Natural killer cell treated with Interleukin-12 subunit alpha and Interleukin-12 subunit beta and Interleukin-15 and Interleukin-18, amount 100 ng/mL, for 72 hours (primary cell): ENCODE measurements around the gene PLEKHN1. TPM values are rescaled to one million over a fixed set of nuclear protein-coding genes. Genes with fewer than 3 reads are reported as not detected.
"Not testable (repeated sequence)": the region's sequence is repeated elsewhere in the genome, so short reads cannot be mapped to it uniquely, and the experiment has no call there.

Experiments
- ATAC-seq, 2 donors: fragments of 150-1000 bp; cut with Tn5 transposase in 1 of 2; sonication (Bioruptor Pico), chemical (Tn5 transposase) in 1 of 2; 2 replicates each; pipeline ENCODE4 v1.10.0; 2021
- DNase-seq: peaks from one replicate; pipeline ENCODE4 v3.0.0; 2022; ENCODE audit warnings: low spot score
- H3K27ac Mint-ChIP-seq, 2 donors: 1 replicate in 1 of 2; 2 replicates in 1 of 2; pipeline ENCODE4 v1.8.0; 2022; ENCODE audit warnings: mixed read lengths in 2 of 2, mild to moderate bottlenecking in 1 of 2, moderate library complexity in 1 of 2
- H3K27me3 Mint-ChIP-seq, 2 donors: 1 replicate in 1 of 2; 2 replicates in 1 of 2; pipeline ENCODE4 v1.8.0; 2022; ENCODE audit warnings: mixed read lengths in 2 of 2
- H3K36me3 Mint-ChIP-seq: one replicate; pipeline ENCODE4 v1.8.0; 2022; ENCODE audit warnings: mixed read lengths
- H3K4me1 Mint-ChIP-seq, 2 donors: 1 replicate in 1 of 2; 2 replicates in 1 of 2; pipeline ENCODE4 v1.8.0; 2022; ENCODE audit warnings: low read depth in 2 of 2, mixed read lengths in 2 of 2, mild to moderate bottlenecking in 1 of 2
- H3K4me3 Mint-ChIP-seq: one replicate; pipeline ENCODE4 v1.8.0; 2022; ENCODE audit warnings: mixed read lengths
- H3K9me3 Mint-ChIP-seq: 2 replicates; pipeline ENCODE4 v1.8.0; 2022; ENCODE audit warnings: mixed read lengths
- total RNA-seq, 2 donors: library from RNA; stranded (reverse); gene quantifications; one replicate each; pipeline ENCODE4 v1.2.3, GENCODE V29; 2022

Gene PLEKHN1
- total RNA-seq, 2 donors from 2014 or later, result 1.4 TPM

GRCh38 chr1:942864-943533, 23.3 kb upstream of the PLEKHN1 start:
- Mint-ChIP-seq H3K36me3 (no peaks in the 10 kb centered on the region), H3K4me1 (peaks cover 0 to 2% of the 10 kb centered on the region in 2 donors), H3K27ac (no peak overlapping the region), H3K9me3 (no peaks in the 10 kb centered on the region), H3K27me3 (peaks cover 0 to 6% of the 10 kb centered on the region in 2 donors), H3K4me3 (no peak overlapping the region)
- ATAC-seq (no peak), DNase-seq (no peak)

- peaks cover 0 to 6% of the 10 kb centered on the region in 2 donors for H3K27me3 Mint-ChIP-seq
- no peaks in the 10 kb centered on the region for H3K36me3 Mint-ChIP-seq
- H3K27ac Mint-ChIP-seq, result no peak overlapping the region
- DNase-seq, result no peak
- H3K4me1 Mint-ChIP-seq, result peaks cover 0 to 2% of the 10 kb centered on the region in 2 donors
- ATAC-seq, result no peak
- H3K4me3 Mint-ChIP-seq, result no peak overlapping the region
- H3K9me3 Mint-ChIP-seq, result no peaks in the 10 kb centered on the region
Observed at GRCh38 chr1:943545-944340, 22.5 kb upstream of the PLEKHN1 start.

GRCh38 chr1:944341-945325, 21.6 kb upstream of the PLEKHN1 start:
- no peak for ATAC-seq
- H3K9me3 Mint-ChIP-seq, result no peaks in the 10 kb centered on the region
- no peak overlapping the region for H3K27ac Mint-ChIP-seq
- DNase-seq, result no peak
- H3K27me3 Mint-ChIP-seq, result peaks cover 0 to 3% of the 10 kb centered on the region in 2 donors
- no peak overlapping the region for H3K4me3 Mint-ChIP-seq
- no peaks in the 10 kb centered on the region for H3K4me1 Mint-ChIP-seq
- H3K36me3 Mint-ChIP-seq, result no peaks in the 10 kb centered on the region

GRCh38 chr1:945688-946556, 20.4 kb upstream of the PLEKHN1 start:
- ATAC-seq (no peak), DNase-seq (no peak)
- H3K36me3 Mint-ChIP-seq, result no peaks in the 10 kb centered on the region

GRCh38 chr1:946811-947210, 19.5 kb upstream of the PLEKHN1 start:
- not testable (repeated sequence) for H3K27ac Mint-ChIP-seq, H3K4me1 Mint-ChIP-seq, DNase-seq, ATAC-seq, H3K27me3 Mint-ChIP-seq, H3K9me3 Mint-ChIP-seq, H3K36me3 Mint-ChIP-seq, H3K4me3 Mint-ChIP-seq

More at GRCh38 chr1:945688-946556, 20.4 kb upstream of the PLEKHN1 start:
- H3K9me3 Mint-ChIP-seq, result no peaks in the 10 kb centered on the region
- H3K27me3 Mint-ChIP-seq, result peaks cover 0 to 3% of the 10 kb centered on the region in 2 donors
- no peak overlapping the region for H3K4me3 Mint-ChIP-seq
- H3K4me1 Mint-ChIP-seq, result no peaks in the 10 kb centered on the region
- H3K27ac Mint-ChIP-seq, result no peak overlapping the region

- ATAC-seq, result no peak
Observed at GRCh38 chr1:947958-948357, 18.3 kb upstream of the PLEKHN1 start.

GRCh38 chr1:950268-950667, 16.0 kb upstream of the PLEKHN1 start:
- no peak overlapping the region for H3K27ac Mint-ChIP-seq
- no peak for ATAC-seq

More at GRCh38 chr1:947958-948357, 18.3 kb upstream of the PLEKHN1 start:
- no peak for DNase-seq
- Mint-ChIP-seq H3K36me3 (no peaks in the 10 kb centered on the region), H3K27ac (no peak overlapping the region), H3K9me3 (no peaks in the 10 kb centered on the region), H3K27me3 (no peaks in the 10 kb centered on the region), H3K4me1 (no peaks in the 10 kb centered on the region), H3K4me3 (no peak overlapping the region)

GRCh38 chr1:950881-951280, 15.4 kb upstream of the PLEKHN1 start:
- H3K27me3 Mint-ChIP-seq, result no peaks in the 10 kb centered on the region
- H3K36me3 Mint-ChIP-seq, result no peaks in the 10 kb centered on the region
- DNase-seq, result no peak
- H3K27ac Mint-ChIP-seq, result no peak overlapping the region
- no peak for ATAC-seq
- H3K4me1 Mint-ChIP-seq, result peaks cover 0 to 5% of the 10 kb centered on the region in 2 donors
- no peak overlapping the region for H3K4me3 Mint-ChIP-seq
- no peaks in the 10 kb centered on the region for H3K9me3 Mint-ChIP-seq

More at GRCh38 chr1:950268-950667, 16.0 kb upstream of the PLEKHN1 start:
- Mint-ChIP-seq H3K4me3 (no peak overlapping the region), H3K36me3 (no peaks in the 10 kb centered on the region), H3K9me3 (no peaks in the 10 kb centered on the region), H3K27me3 (no peaks in the 10 kb centered on the region), H3K4me1 (peaks cover 0 to 4% of the 10 kb centered on the region in 2 donors)
- DNase-seq, result no peak

GRCh38 chr1:951364-951763, 14.9 kb upstream of the PLEKHN1 start:
- H3K9me3 Mint-ChIP-seq, result no peaks in the 10 kb centered on the region
- H3K36me3 Mint-ChIP-seq, result no peaks in the 10 kb centered on the region
- H3K27ac Mint-ChIP-seq, result no peak overlapping the region
- peaks cover 0 to 5% of the 10 kb centered on the region in 2 donors for H3K4me1 Mint-ChIP-seq
- no peak overlapping the region for H3K4me3 Mint-ChIP-seq
- no peak for DNase-seq
- H3K27me3 Mint-ChIP-seq, result no peaks in the 10 kb centered on the region
- ATAC-seq, result no peak

GRCh38 chr1:952201-952600, 14.1 kb upstream of the PLEKHN1 start:
- no peaks in the 10 kb centered on the region for H3K36me3 Mint-ChIP-seq
- no peak overlapping the region for H3K27ac Mint-ChIP-seq
- no peak for DNase-seq
- no peaks in the 10 kb centered on the region for H3K27me3 Mint-ChIP-seq
- no peaks in the 10 kb centered on the region for H3K9me3 Mint-ChIP-seq
- H3K4me3 Mint-ChIP-seq, result no peak overlapping the region
- no peak for ATAC-seq
- H3K4me1 Mint-ChIP-seq, result peaks cover 4 to 9% of the 10 kb centered on the region in 2 donors

- peaks cover 3% of the 10 kb centered on the region for H3K36me3 Mint-ChIP-seq
- ATAC-seq, result no peak
- peaks cover 8 to 12% of the 10 kb centered on the region in 2 donors for H3K4me1 Mint-ChIP-seq
Observed at GRCh38 chr1:952603-953002, 13.7 kb upstream of the PLEKHN1 start.

GRCh38 chr1:953524-954320, 12.6 kb upstream of the PLEKHN1 start:
- Mint-ChIP-seq H3K27me3 (no peaks in the 10 kb centered on the region), H3K4me1 (peaks cover 20 to 21% of the 10 kb centered on the region in 2 donors), H3K36me3 (peaks cover 5% of the 10 kb centered on the region), H3K9me3 (no peaks in the 10 kb centered on the region), H3K4me3 (no peak overlapping the region), H3K27ac (no peak overlapping the region)
- ATAC-seq (no peak), DNase-seq (no peak)

More at GRCh38 chr1:952603-953002, 13.7 kb upstream of the PLEKHN1 start:
- Mint-ChIP-seq H3K27ac (no peak overlapping the region), H3K9me3 (no peaks in the 10 kb centered on the region), H3K4me3 (no peak overlapping the region), H3K27me3 (no peaks in the 10 kb centered on the region)
- no peak for DNase-seq
